Measurements from ENCODE around the gene BIRC7.

Gene BIRC7

GRCh38 chr20:63202021-63202420, 33.7 kb upstream of the BIRC7 start:
- Histone ChIP-seq H3K9me3 (no peaks in the 10 kb centered on the region), H3K4me3 (no peak overlapping the region), H3K27me3 (no peaks in the 10 kb centered on the region), H3K27ac (no peak overlapping the region), H3K4me1 (peaks cover 0 to 9% (median 3%) of the 10 kb centered on the region in 4 donors), H3K36me3 (peaks cover 28 to 84% (median 60%) of the 10 kb centered on the region in 3 donors)
- no peak for DNase-seq
- intact Hi-C loops (cut with DNase I; ENCODE audit: low total_unique reads), result no loop called here
- TF ChIP-seq, protein P1, sequence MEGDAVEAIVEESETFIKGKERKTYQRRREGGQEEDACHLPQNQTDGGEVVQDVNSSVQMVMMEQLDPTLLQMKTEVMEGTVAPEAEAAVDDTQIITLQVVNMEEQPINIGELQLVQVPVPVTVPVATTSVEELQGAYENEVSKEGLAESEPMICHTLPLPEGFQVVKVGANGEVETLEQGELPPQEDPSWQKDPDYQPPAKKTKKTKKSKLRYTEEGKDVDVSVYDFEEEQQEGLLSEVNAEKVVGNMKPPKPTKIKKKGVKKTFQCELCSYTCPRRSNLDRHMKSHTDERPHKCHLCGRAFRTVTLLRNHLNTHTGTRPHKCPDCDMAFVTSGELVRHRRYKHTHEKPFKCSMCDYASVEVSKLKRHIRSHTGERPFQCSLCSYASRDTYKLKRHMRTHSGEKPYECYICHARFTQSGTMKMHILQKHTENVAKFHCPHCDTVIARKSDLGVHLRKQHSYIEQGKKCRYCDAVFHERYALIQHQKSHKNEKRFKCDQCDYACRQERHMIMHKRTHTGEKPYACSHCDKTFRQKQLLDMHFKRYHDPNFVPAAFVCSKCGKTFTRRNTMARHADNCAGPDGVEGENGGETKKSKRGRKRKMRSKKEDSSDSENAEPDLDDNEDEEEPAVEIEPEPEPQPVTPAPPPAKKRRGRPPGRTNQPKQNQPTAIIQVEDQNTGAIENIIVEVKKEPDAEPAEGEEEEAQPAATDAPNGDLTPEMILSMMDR (IDR thresholded peaks at IDR 0.05), result no peak

- TF ChIP-seq, protein P1 (IDR thresholded peaks at IDR 0.05), result no peak
- H3K4me1 ChIP-seq, result peaks cover 0 to 11% (median 4%) of the 10 kb centered on the region in 4 donors
- H3K27ac ChIP-seq, result no peak overlapping the region
- H3K36me3 ChIP-seq, result peaks cover 28 to 84% (median 58%) of the 10 kb centered on the region in 3 donors
- no peak overlapping the region for H3K4me3 ChIP-seq
- H3K9me3 ChIP-seq, result no peaks in the 10 kb centered on the region
- no peak for DNase-seq
- H3K27me3 ChIP-seq, result no peaks in the 10 kb centered on the region
- intact Hi-C loops (cut with DNase I; ENCODE audit: low total_unique reads), result no loop called here
Measured at GRCh38 chr20:63202811-63203526, 32.7 kb upstream of the BIRC7 start.

GRCh38 chr20:63204362-63204761, 31.3 kb upstream of the BIRC7 start:
- peaks cover 35 to 97% (median 69%) of the 10 kb centered on the region in 3 donors for H3K36me3 ChIP-seq
- H3K27me3 ChIP-seq, result no peaks in the 10 kb centered on the region
- TF ChIP-seq, protein P1 (IDR thresholded peaks at IDR 0.05), result no peak
- intact Hi-C loops (cut with DNase I; ENCODE audit: low total_unique reads), result no loop called here
- no peaks in the 10 kb centered on the region for H3K9me3 ChIP-seq
- no peak for DNase-seq
- H3K4me3 ChIP-seq, result no peak overlapping the region
- H3K4me1 ChIP-seq, result peaks cover 0 to 8% (median 0%) of the 10 kb centered on the region in 4 donors
- H3K27ac ChIP-seq, result no peak overlapping the region

DNA sequence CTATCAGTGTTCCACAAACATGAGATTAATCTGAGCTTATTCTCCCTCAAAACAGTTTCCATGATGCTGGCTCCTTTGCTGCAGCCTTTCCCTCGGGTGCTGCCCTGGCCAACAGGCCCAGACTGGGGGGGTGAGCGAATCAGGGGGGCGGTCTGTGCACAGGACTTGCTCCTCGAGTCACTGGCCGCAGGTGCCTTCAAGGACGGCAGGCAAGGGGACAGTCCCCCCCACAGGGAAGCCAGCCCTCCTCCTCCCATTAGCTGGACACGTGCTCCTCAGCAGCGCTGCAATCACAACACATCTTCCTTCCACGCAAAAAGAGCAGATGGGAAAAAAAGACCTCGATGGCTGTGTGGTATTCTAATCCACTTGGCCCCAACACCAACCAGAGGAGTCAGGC, 29.8 kb upstream of the BIRC7 start:
- Histone ChIP-seq H3K27ac (no peak overlapping the region), H3K36me3 (peaks cover 39 to 99% (median 82%) of the 10 kb centered on the region in 3 donors), H3K4me1 (peaks cover 0 to 8% (median under 1%) of the 10 kb centered on the region in 4 donors), H3K27me3 (no peaks in the 10 kb centered on the region), H3K4me3 (no peak overlapping the region), H3K9me3 (no peaks in the 10 kb centered on the region)
- intact Hi-C loops (cut with DNase I; ENCODE audit: low total_unique reads), result no loop called here
- TF ChIP-seq, protein P1 (IDR thresholded peaks at IDR 0.05), result no peak
- no peak for DNase-seq

- Histone ChIP-seq H3K27me3 (no peaks in the 10 kb centered on the region), H3K9me3 (no peaks in the 10 kb centered on the region), H3K4me1 (peaks cover 0 to 17% (median 4%) of the 10 kb centered on the region in 4 donors), H3K27ac (no peak overlapping the region), H3K36me3 (peaks cover 36 to 99% (median 85%) of the 10 kb centered on the region in 3 donors), H3K4me3 (no peak overlapping the region)
- intact Hi-C loops (cut with DNase I; ENCODE audit: low total_unique reads), result no loop called here
- DNase-seq, result no peak
- TF ChIP-seq, protein P1 (IDR thresholded peaks at IDR 0.05), result no peak
Measured at GRCh38 chr20:63206878-63207277, 28.8 kb upstream of the BIRC7 start.
